Activated CD4-positive, alpha-beta T cell treated with anti-CD3 and anti-CD28 coated beads for 36 hours (primary cell): ENCODE results near the gene CDH4. TPM values are rescaled to one million over a fixed set of nuclear protein-coding genes. Genes with fewer than 3 reads are reported as not detected.

ENCODE experiments used
- ATAC-seq: fragments of 200-7000 bp; cut with Tn5 transposase; one replicate; pipeline ENCODE4 v1.10.0; 2021; ENCODE audit warnings: mild to moderate bottlenecking, moderate library complexity
- CTCF ChIA-PET: fragments of 350-600 bp; sonication (Branson Sonifier 250); formaldehyde crosslinking; loops from one replicate; lab custom pipeline; 2021; ENCODE audit warnings: antibody characterized with exemption; lab: Charles Lee
- POLR2A ChIA-PET: fragments of 350-600 bp; sonication (Branson Sonifier 250); formaldehyde crosslinking; loops from one replicate; lab custom pipeline; 2021; ENCODE audit warnings: antibody characterized with exemption, inconsistent platforms; lab: Charles Lee
- DNase-seq: peaks from one replicate; pipeline ENCODE4 v3.0.0-alpha.2; 2020
- H3K27ac Mint-ChIP-seq: one replicate; pipeline ENCODE4 v1.8.0; 2021; ENCODE audit warnings: mixed read lengths
- H3K27me3 Mint-ChIP-seq: one replicate; pipeline ENCODE4 v1.8.0; 2021; ENCODE audit warnings: mixed read lengths
- H3K36me3 Mint-ChIP-seq: one replicate; pipeline ENCODE4 v1.8.0; 2021; ENCODE audit warnings: low read depth, mixed read lengths
- H3K4me1 Mint-ChIP-seq: one replicate; pipeline ENCODE4 v1.8.0; 2021; ENCODE audit warnings: mixed read lengths
- H3K4me3 Mint-ChIP-seq: one replicate; pipeline ENCODE4 v1.8.0; 2021; ENCODE audit warnings: mild to moderate bottlenecking, moderate library complexity, mixed read lengths
- H3K9me3 Mint-ChIP-seq: one replicate; pipeline ENCODE4 v1.8.0; 2021; ENCODE audit warnings: low read depth, mixed read lengths
- intact Hi-C, 2 experiments: fragments of 100-400 bp; cut with DNase I in 1 of 2; cut with micrococcal nuclease in 1 of 2; formaldehyde crosslinking; loops; one replicate each; pipeline versions ENCODE4 v1.14.2 to v1.15.1; 2022 to 2024; cut with DNase I, micrococcal nuclease
- total RNA-seq, 2 experiments: library from RNA; stranded (reverse); gene quantifications; one replicate each; pipeline ENCODE4 v1.2.3, GENCODE V29; 2021

Gene CDH4
- total RNA-seq, 2 experiments from 2014 or later, result not detected

- Mint-ChIP-seq H3K9me3 (no peaks in the 10 kb centered on the region), H3K4me1 (peaks cover under 1% of the 10 kb centered on the region), H3K36me3 (no peaks in the 10 kb centered on the region), H3K27ac (no peak overlapping the region), H3K27me3 (no peaks in the 10 kb centered on the region), H3K4me3 (no peak overlapping the region)
- ChIA-PET CTCF (interaction anchor here (0.6 to 0.7 kb wide), 2 partner anchors 17 to 286 kb away, joined by 3 read pairs; no protein-coding TSS in a partner anchor), POLR2A (no interaction called here)
- DNase-seq, result no peak
- no peak for ATAC-seq
- intact Hi-C loops, result no loop called here
Observed at GRCh38 chr20:61725145-61725544, 473.1 kb downstream of the CDH4 start.

GRCh38 chr20:61725966-61726365 is 473.9 kb downstream of the CDH4 start:
- intact Hi-C loops, result no loop called here
- Mint-ChIP-seq H3K4me1 (no peaks in the 10 kb centered on the region), H3K4me3 (no peak overlapping the region), H3K27ac (no peak overlapping the region), H3K9me3 (no peaks in the 10 kb centered on the region), H3K27me3 (no peaks in the 10 kb centered on the region), H3K36me3 (no peaks in the 10 kb centered on the region)
- DNase-seq, result no peak
- ChIA-PET POLR2A (no interaction called here), CTCF (interaction anchor here (0.6 kb wide), 1 partner anchor 18 kb away, joined by 3 read pairs; no protein-coding TSS in a partner anchor)
- ATAC-seq, result no peak

- DNase-seq, result no peak
Observed at GRCh38 chr20:61726979-61727378, 474.9 kb downstream of the CDH4 start.

GRCh38 chr20:61727761-61728160 is 475.7 kb downstream of the CDH4 start:
- CTCF ChIA-PET, result no interaction called here
- intact Hi-C loops, result no loop called here
- POLR2A ChIA-PET, result no interaction called here

More at GRCh38 chr20:61726979-61727378, 474.9 kb downstream of the CDH4 start:
- no peaks in the 10 kb centered on the region for H3K36me3 Mint-ChIP-seq
- no peaks in the 10 kb centered on the region for H3K27me3 Mint-ChIP-seq
- ATAC-seq, result no peak
- ChIA-PET CTCF (no interaction called here), POLR2A (no interaction called here)
- no peak overlapping the region for H3K4me3 Mint-ChIP-seq
- no peaks in the 10 kb centered on the region for H3K9me3 Mint-ChIP-seq
- intact Hi-C loops, result no loop called here
- H3K27ac Mint-ChIP-seq, result no peak overlapping the region
- no peaks in the 10 kb centered on the region for H3K4me1 Mint-ChIP-seq

GRCh38 chr20:61728326-61728725 is 476.3 kb downstream of the CDH4 start:
- Mint-ChIP-seq H3K27me3 (no peaks in the 10 kb centered on the region), H3K4me3 (no peak overlapping the region), H3K4me1 (no peaks in the 10 kb centered on the region), H3K27ac (no peak overlapping the region), H3K36me3 (no peaks in the 10 kb centered on the region), H3K9me3 (no peaks in the 10 kb centered on the region)
- ATAC-seq, result no peak
- intact Hi-C loops, result no loop called here
- ChIA-PET POLR2A (no interaction called here), CTCF (no interaction called here)
- DNase-seq, result no peak

More at GRCh38 chr20:61727761-61728160, 475.7 kb downstream of the CDH4 start:
- no peak for DNase-seq
- no peaks in the 10 kb centered on the region for H3K9me3 Mint-ChIP-seq
- no peaks in the 10 kb centered on the region for H3K4me1 Mint-ChIP-seq
- H3K4me3 Mint-ChIP-seq, result no peak overlapping the region
- H3K27ac Mint-ChIP-seq, result no peak overlapping the region
- no peaks in the 10 kb centered on the region for H3K27me3 Mint-ChIP-seq
- H3K36me3 Mint-ChIP-seq, result no peaks in the 10 kb centered on the region
- no peak for ATAC-seq

- H3K27ac Mint-ChIP-seq, result no peak overlapping the region
- ATAC-seq, result no peak
- no peak for DNase-seq
- no peak overlapping the region for H3K4me3 Mint-ChIP-seq
- H3K4me1 Mint-ChIP-seq, result no peaks in the 10 kb centered on the region
- ChIA-PET CTCF (interaction anchor here (0.8 kb wide), 1 partner anchor 463 kb away, joined by 3 read pairs; no protein-coding TSS in a partner anchor), POLR2A (no interaction called here)
- peaks cover 2% of the 10 kb centered on the region for H3K27me3 Mint-ChIP-seq
- H3K9me3 Mint-ChIP-seq, result no peaks in the 10 kb centered on the region
- intact Hi-C loops, result no loop called here
- H3K36me3 Mint-ChIP-seq, result no peaks in the 10 kb centered on the region
Observed at GRCh38 chr20:61728786-61729770, 477.0 kb downstream of the CDH4 start.

- ATAC-seq, result no peak
- no peak for DNase-seq
- Mint-ChIP-seq H3K4me1 (no peaks in the 10 kb centered on the region), H3K36me3 (no peaks in the 10 kb centered on the region), H3K9me3 (no peaks in the 10 kb centered on the region), H3K4me3 (no peak overlapping the region), H3K27ac (no peak overlapping the region), H3K27me3 (peaks cover 2% of the 10 kb centered on the region)
- intact Hi-C loops, result no loop called here
- ChIA-PET CTCF (no interaction called here), POLR2A (no interaction called here)
Observed at GRCh38 chr20:61730631-61731362, 478.7 kb downstream of the CDH4 start.

- H3K27ac Mint-ChIP-seq, result no peak overlapping the region
- DNase-seq (no peak), ATAC-seq (no peak)
- no peaks in the 10 kb centered on the region for H3K36me3 Mint-ChIP-seq
- no peaks in the 10 kb centered on the region for H3K9me3 Mint-ChIP-seq
- no peak overlapping the region for H3K4me3 Mint-ChIP-seq
- ChIA-PET POLR2A (no interaction called here), CTCF (no interaction called here)
- no peaks in the 10 kb centered on the region for H3K4me1 Mint-ChIP-seq
- intact Hi-C loops, result no loop called here
- H3K27me3 Mint-ChIP-seq, result peaks cover 2% of the 10 kb centered on the region
Observed at GRCh38 chr20:61731363-61732181, 479.5 kb downstream of the CDH4 start.

- H3K27me3 Mint-ChIP-seq, result peaks cover 2% of the 10 kb centered on the region
- H3K36me3 Mint-ChIP-seq, result no peaks in the 10 kb centered on the region
- POLR2A ChIA-PET, result no interaction called here
- no peak overlapping the region for H3K4me3 Mint-ChIP-seq
- DNase-seq (no peak), ATAC-seq (no peak)
- no peaks in the 10 kb centered on the region for H3K4me1 Mint-ChIP-seq
- no peak overlapping the region for H3K27ac Mint-ChIP-seq
- no peaks in the 10 kb centered on the region for H3K9me3 Mint-ChIP-seq
- intact Hi-C loops, result no loop called here
- CTCF ChIA-PET, result no interaction called here
Observed at GRCh38 chr20:61732511-61733210, 480.6 kb downstream of the CDH4 start.

GRCh38 chr20:61733216-61733615 is 481.2 kb downstream of the CDH4 start:
- no peak for DNase-seq
- POLR2A ChIA-PET, result no interaction called here
- Mint-ChIP-seq H3K4me1 (no peaks in the 10 kb centered on the region), H3K27me3 (peaks cover 2% of the 10 kb centered on the region), H3K4me3 (no peak overlapping the region), H3K9me3 (no peaks in the 10 kb centered on the region), H3K36me3 (no peaks in the 10 kb centered on the region), H3K27ac (no peak overlapping the region)
- CTCF ChIA-PET, result no interaction called here
- intact Hi-C loops, result no loop called here
- ATAC-seq, result no peak
